H1 (cell line): ENCODE data around the gene NOM1. TPM values are rescaled to one million over a fixed set of nuclear protein-coding genes. Genes with fewer than 3 reads are reported as not detected.

ENCODE experiments used
- CTCF ChIA-PET: fragments of 300-600 bp; sonication (Branson Sonifier 250); formaldehyde crosslinking; loops from one replicate; lab custom pipeline; 2021; ENCODE audit not compliant: partially characterized antibody; lab: Charles Lee
- POLR2A ChIA-PET: fragments of 300-600 bp; sonication (Branson Sonifier 250); formaldehyde crosslinking; loops from one replicate; lab custom pipeline; 2021; ENCODE audit warnings: inconsistent platforms; ENCODE audit not compliant: partially characterized antibody; lab: Charles Lee
- DNase-seq, 2 experiments: peaks; one replicate each; pipeline versions ENCODE4 v3.0.0 to v3.0.0-alpha.2; 2010 to 2022; ENCODE audit warnings: low spot score in 2 of 2, low read depth in 1 of 2, mixed read lengths in 1 of 2
- FAIRE-seq: peaks from 2 replicates; lab custom pipeline; 2011; peaks lifted over from hg19 to GRCh38; lab: Jason Lieb, UNC
- H2AFZ ChIP-seq: 2 replicates; pipeline ENCODE4 v1.8.1; 2012; ENCODE audit warnings: low read length, inconsistent platforms
- H2AK5ac ChIP-seq: 2 replicates; pipeline ENCODE4 v1.6.1; 2013; ENCODE audit warnings: low read depth, low read length
- H2BK120ac ChIP-seq: replicated peaks from 2 replicates; pipeline ENCODE3; 2013; ENCODE audit warnings: low read depth, low read length, inconsistent platforms
- H2BK12ac ChIP-seq: 2 replicates; pipeline ENCODE4 v1.6.1; 2013; ENCODE audit warnings: low read depth, low read length
- H2BK15ac ChIP-seq: 2 replicates; pipeline ENCODE4 v1.6.1; 2013; ENCODE audit warnings: low read length
- H2BK20ac ChIP-seq: 2 replicates; pipeline ENCODE4 v1.6.1; 2013; ENCODE audit warnings: low read length
- H2BK5ac ChIP-seq: 2 replicates; pipeline ENCODE4 v1.6.1; 2013; ENCODE audit warnings: low read depth, low read length
- H3K14ac ChIP-seq: 2 replicates; pipeline ENCODE4 v1.6.1; 2013; ENCODE audit warnings: inconsistent platforms; ENCODE audit not compliant: insufficient read length
- H3K18ac ChIP-seq: 2 replicates; pipeline ENCODE4 v1.6.1; 2013; ENCODE audit warnings: low read length; ENCODE audit errors: extremely low read depth
- H3K23ac ChIP-seq: 2 replicates; pipeline ENCODE4 v1.6.1; 2013; ENCODE audit warnings: inconsistent platforms; ENCODE audit not compliant: insufficient read length
- H3K23me2 ChIP-seq: 2 replicates; pipeline ENCODE4 v1.6.1; 2013; ENCODE audit warnings: low read depth, low read length
- H3K27ac ChIP-seq: 2 replicates; pipeline ENCODE4 v1.6.1; 2011; ENCODE audit warnings: low read depth, low read length, inconsistent platforms
- H3K27me3 ChIP-seq, 4 experiments: replicated peaks in 1 of 4; 1 replicate in 1 of 4; 2 replicates in 3 of 4; pipeline versions ENCODE4 v1.6.1 to v1.8.1; 2011 to 2013; ENCODE audit warnings: low read length in 3 of 4, mild to moderate bottlenecking in 3 of 4, inconsistent platforms in 2 of 4, mixed read lengths in 2 of 4, moderate library complexity in 1 of 4; ENCODE audit not compliant: control insufficient read depth in 3 of 4, insufficient read depth in 3 of 4; ENCODE audit errors: extremely low read depth in 1 of 4
- H3K36me3 ChIP-seq, 4 experiments: 2 replicates each; pipeline versions ENCODE4 v1.6.1 to v1.8.1; 2011 to 2013; ENCODE audit warnings: mild to moderate bottlenecking in 4 of 4, low read length in 3 of 4, moderate library complexity in 2 of 4, control low read depth in 1 of 4, inconsistent platforms in 1 of 4; ENCODE audit not compliant: insufficient read depth in 4 of 4, control insufficient read depth in 2 of 4
- H3K4ac ChIP-seq: replicated peaks from 2 replicates; pipeline ENCODE3; 2013; ENCODE audit warnings: low read length, low read depth, mixed read lengths, inconsistent platforms; ENCODE audit not compliant: insufficient read length
- H3K4me1 ChIP-seq, 4 experiments: replicated peaks in 1 of 4; 1 replicate in 1 of 4; 2 replicates in 3 of 4; pipeline versions ENCODE4 v1.6.1 to v1.8.1; 2011 to 2013; ENCODE audit warnings: low read length in 3 of 4, inconsistent platforms in 2 of 4, mixed read lengths in 1 of 4; ENCODE audit not compliant: insufficient read depth in 4 of 4, control insufficient read depth in 3 of 4
- H3K4me2 ChIP-seq, 2 experiments: 2 replicates each; pipeline versions ENCODE4 v1.6.1 to v1.8.1; 2011 to 2013; ENCODE audit warnings: low read depth in 2 of 2, low read length in 2 of 2, control low read depth in 1 of 2, inconsistent platforms in 1 of 2, mild to moderate bottlenecking in 1 of 2; ENCODE audit not compliant: insufficient read depth in 1 of 2
- H3K4me3 ChIP-seq, 4 experiments: fragments of 200-600, 300-600 bp in 1 of 4; sonication (generic), shearing (Covaris generic), sonication (Bioruptor Twin) in 1 of 4; 2 replicates each; pipeline versions ENCODE4 v1.5.1 to v1.8.1; 2011 to 2016; ENCODE audit warnings: low read length in 4 of 4, low read depth in 3 of 4, control low read depth in 2 of 4, inconsistent platforms in 2 of 4, mild to moderate bottlenecking in 2 of 4, mixed read lengths in 1 of 4, moderate library complexity in 1 of 4; ENCODE audit not compliant: insufficient read depth in 2 of 4; ENCODE audit errors: extremely low read depth in 1 of 4
- H3K56ac ChIP-seq: replicated peaks from 2 replicates; pipeline ENCODE3; 2013; ENCODE audit warnings: low read depth, mild to moderate bottlenecking, mixed read lengths, low read length, inconsistent platforms; ENCODE audit not compliant: insufficient read length
- H3K79me1 ChIP-seq: 2 replicates; pipeline ENCODE4 v1.6.1; 2013; ENCODE audit warnings: low read depth, low read length, control low read depth
- H3K79me2 ChIP-seq, 2 experiments: 2 replicates each; pipeline versions ENCODE4 v1.6.1 to v1.8.1; 2012 to 2013; ENCODE audit warnings: low read length in 2 of 2, mild to moderate bottlenecking in 2 of 2, inconsistent platforms in 1 of 2; ENCODE audit not compliant: insufficient read depth in 2 of 2, control insufficient read depth in 1 of 2
- H3K9ac ChIP-seq, 4 experiments: replicated peaks in 1 of 4; 1 replicate in 1 of 4; 2 replicates in 3 of 4; pipeline versions ENCODE4 v1.6.1 to v1.8.1; 2011 to 2013; ENCODE audit warnings: low read depth in 3 of 4, low read length in 3 of 4, control low read depth in 2 of 4, mild to moderate bottlenecking in 2 of 4, moderate library complexity in 2 of 4, inconsistent platforms in 1 of 4; ENCODE audit errors: extremely low read depth in 1 of 4
- H3K9me3 ChIP-seq, 2 experiments: 2 replicates each; pipeline versions ENCODE4 v1.6.1 to v1.8.1; 2012 to 2013; ENCODE audit warnings: mild to moderate bottlenecking in 2 of 2, moderate library complexity in 2 of 2, control low read depth in 1 of 2, inconsistent platforms in 1 of 2, low read depth in 1 of 2, low read length in 1 of 2, mixed read lengths in 1 of 2; ENCODE audit not compliant: insufficient read depth in 2 of 2
- H4K20me1 ChIP-seq, 2 experiments: replicated peaks in 1 of 2; 2 replicates each; pipeline versions ENCODE3 to v1.8.1; 2011 to 2013; ENCODE audit warnings: inconsistent platforms in 2 of 2, low read length in 2 of 2, mild to moderate bottlenecking in 1 of 2; ENCODE audit not compliant: insufficient read depth in 2 of 2, control insufficient read depth in 1 of 2
- H4K5ac ChIP-seq: 2 replicates; pipeline ENCODE4 v1.6.1; 2013; ENCODE audit warnings: low read length, low read depth, mixed read lengths, inconsistent platforms; ENCODE audit not compliant: insufficient read length
- H4K8ac ChIP-seq: 2 replicates; pipeline ENCODE4 v1.8.0; 2013; ENCODE audit warnings: mild to moderate bottlenecking, moderate library complexity, low read length, inconsistent platforms; ENCODE audit not compliant: insufficient read depth; ENCODE audit errors: extremely low read depth
- H4K91ac ChIP-seq: replicated peaks from 2 replicates; pipeline ENCODE3; 2013; ENCODE audit warnings: low read length, mixed read lengths, inconsistent platforms; ENCODE audit not compliant: insufficient read length
- CBX5 ChIP-seq: fragments of 300-800, 300-1000 bp; sonication (generic); IDR thresholded peaks from 2 replicates; pipeline ENCODE4 v1.7.1; 2016; ENCODE audit warnings: antibody characterized with exemption, low read length, low read depth
- WGBS, 2 experiments: shearing (Covaris generic) in 1 of 2; methylation state at CpG; one replicate each; pipeline versions ENCODE4 v1.1.6 to v1.1.7; 2013 to 2015; ENCODE audit warnings: low lambda C conversion rate in 2 of 2, mixed read lengths in 2 of 2, inconsistent platforms in 1 of 2, low coverage in 1 of 2, missing lambda C conversion rate in 1 of 2; ENCODE audit not compliant: insufficient replicate concordance in 2 of 2, insufficient coverage in 1 of 2, insufficient read length in 1 of 2; ENCODE audit errors: extremely low coverage in 1 of 2, missing lambda C conversion rate in 1 of 2; 5-methylcytosine and 5-hydroxymethylcytosine counted together
- polyA plus RNA-seq, 7 experiments: library from polyadenylated mRNA; depleted of rRNA in 3 of 7; stranded (reverse) in 5 of 7; unstranded in 2 of 7; fragments of >200 nt in 5 of 7; fragments of 200-250 nt in 2 of 7; gene quantifications; 1 replicate in 5 of 7; 2 replicates in 1 of 7; 4 replicates in 1 of 7; pipeline versions ENCODE4 v1.2.1 to v1.2.3, GENCODE V29; 2011 to 2013; ENCODE audit warnings: missing spikeins in 2 of 7, mixed read lengths in 2 of 7
- total RNA-seq: library from RNA; stranded (reverse); fragmentation: NEBNext Ultra II Directional; extraction: Animal tissue kit (Norgen Biotek cat#: 25700); gene quantifications from 2 replicates; pipeline ENCODE4 v1.2.1, GENCODE V29; 2021

Gene NOM1
- total and polyA plus RNA-seq, 2 of the 8 experiments (the other 6 are each of a cell fraction or from before 2014, with no cell fraction given): 10.6 to 29.1 TPM

GRCh38 chr7:156975620-156976019 is 26.1 kb downstream of the NOM1 start:
- H3K4me2 ChIP-seq: no peak overlapping the region
- H3K14ac ChIP-seq: no peak overlapping the region
- H3K79me1 ChIP-seq: no peaks in the 10 kb centered on the region
- H2BK120ac ChIP-seq: no peak overlapping the region
- no peaks in the 10 kb centered on the region for H3K9me3 ChIP-seq
- no peak overlapping the region for H3K56ac ChIP-seq
- no peak overlapping the region for H2BK12ac ChIP-seq
- H3K36me3 ChIP-seq: peaks cover 0 to 18% (median 13%) of the 10 kb centered on the region in 4 experiments; a peak in 5 of 8 replicates
- no peak for DNase-seq
- no peak for TF ChIP-seq CBX5
- H4K20me1 ChIP-seq: peaks cover 2 to 4% of the 10 kb centered on the region in 2 experiments
- H2AK5ac ChIP-seq: no peak overlapping the region
- no peaks in the 10 kb centered on the region for H3K23me2 ChIP-seq
- H3K9ac ChIP-seq: no peak overlapping the region
- H4K91ac ChIP-seq: no peak overlapping the region
- no peak overlapping the region for H3K18ac ChIP-seq
- FAIRE-seq: no peak
- no peaks in the 10 kb centered on the region for H3K79me2 ChIP-seq
- H3K4me1 ChIP-seq: no peaks in the 10 kb centered on the region
- ChIA-PET POLR2A (interaction anchor here (0.9 to 2.0 kb wide), 3 partner anchors 12 to 376 kb away, joined by 3 to 6 read pairs (median 3); no protein-coding TSS in a partner anchor), CTCF (interaction anchor here (0.6 to 5.3 kb wide), 2 partner anchors 11 to 211 kb away, joined by 3 to 40 read pairs; no protein-coding TSS in a partner anchor)
- H3K27ac ChIP-seq: no peak overlapping the region
- H2AFZ ChIP-seq: no peak overlapping the region
- 91% methylated on average over 5 of the region's 5 CpGs; no CpG with 5 or more reads in 1 of the 2 experiments for WGBS, 2 experiments
- no peak overlapping the region for H2BK15ac ChIP-seq
- no peak overlapping the region for H4K8ac ChIP-seq
- no peaks in the 10 kb centered on the region for H3K27me3 ChIP-seq
- no peak overlapping the region for H2BK20ac ChIP-seq
- H3K4ac ChIP-seq: no peak overlapping the region
- H2BK5ac ChIP-seq: no peak overlapping the region
- no peak overlapping the region for H4K5ac ChIP-seq
- no peak overlapping the region for H3K4me3 ChIP-seq
- no peak overlapping the region for H3K23ac ChIP-seq
